Measurements from ENCODE around the gene UIMC1.
"Not testable (repeated sequence)": the region's sequence is repeated elsewhere in the genome, so short reads cannot be mapped to it uniquely, and the experiment has no call there.

UIMC1 gene

DNA sequence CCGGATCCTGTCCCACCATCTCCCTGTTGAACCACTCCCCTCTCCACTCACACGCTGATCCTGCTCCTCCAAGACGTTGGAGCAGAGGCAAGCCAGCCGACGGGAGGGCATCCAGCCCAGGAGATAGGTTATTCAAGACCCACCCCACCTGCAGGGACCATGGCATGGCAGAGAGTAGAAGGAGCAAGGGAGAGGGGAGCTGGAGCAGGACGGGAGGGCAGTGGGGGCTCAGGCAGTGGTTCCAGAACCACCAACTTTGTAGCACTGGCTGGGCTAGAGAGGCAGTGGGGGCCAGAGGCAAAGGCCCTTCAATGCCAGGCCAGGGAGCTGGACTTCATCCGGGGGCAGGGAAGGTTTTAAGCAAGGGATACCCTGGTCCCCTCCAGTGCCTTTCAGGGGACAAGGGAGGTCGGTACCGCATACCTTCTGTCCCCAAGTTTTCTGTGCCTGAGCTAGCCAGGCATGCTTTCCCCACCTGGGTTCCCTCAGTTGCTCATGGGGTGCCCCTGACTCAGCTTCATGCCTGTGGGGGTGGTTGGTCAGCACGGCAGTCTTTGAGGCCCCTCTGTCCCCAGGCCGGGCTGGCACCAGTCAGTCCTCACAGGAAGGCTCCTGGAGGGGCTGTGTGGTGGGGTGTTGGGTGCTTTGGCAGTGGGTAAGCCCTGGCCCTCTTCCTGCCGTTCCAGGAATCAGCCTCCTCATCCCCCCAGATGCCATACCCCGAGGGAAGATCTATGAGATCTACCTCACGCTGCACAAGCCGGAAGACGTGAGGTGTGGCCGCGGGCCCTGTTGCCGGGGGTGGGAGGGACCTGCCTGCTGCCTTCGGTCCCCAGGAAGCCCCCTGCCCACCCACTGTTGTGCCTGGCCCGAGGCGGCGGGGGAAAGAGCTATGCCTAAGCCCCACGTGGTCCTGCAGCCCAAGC lies 129.8 kb downstream of the UIMC1 start:
- Histone ChIP-seq H3K27ac (no peak overlapping the region), H3K4me3 (no peak overlapping the region)

DNA sequence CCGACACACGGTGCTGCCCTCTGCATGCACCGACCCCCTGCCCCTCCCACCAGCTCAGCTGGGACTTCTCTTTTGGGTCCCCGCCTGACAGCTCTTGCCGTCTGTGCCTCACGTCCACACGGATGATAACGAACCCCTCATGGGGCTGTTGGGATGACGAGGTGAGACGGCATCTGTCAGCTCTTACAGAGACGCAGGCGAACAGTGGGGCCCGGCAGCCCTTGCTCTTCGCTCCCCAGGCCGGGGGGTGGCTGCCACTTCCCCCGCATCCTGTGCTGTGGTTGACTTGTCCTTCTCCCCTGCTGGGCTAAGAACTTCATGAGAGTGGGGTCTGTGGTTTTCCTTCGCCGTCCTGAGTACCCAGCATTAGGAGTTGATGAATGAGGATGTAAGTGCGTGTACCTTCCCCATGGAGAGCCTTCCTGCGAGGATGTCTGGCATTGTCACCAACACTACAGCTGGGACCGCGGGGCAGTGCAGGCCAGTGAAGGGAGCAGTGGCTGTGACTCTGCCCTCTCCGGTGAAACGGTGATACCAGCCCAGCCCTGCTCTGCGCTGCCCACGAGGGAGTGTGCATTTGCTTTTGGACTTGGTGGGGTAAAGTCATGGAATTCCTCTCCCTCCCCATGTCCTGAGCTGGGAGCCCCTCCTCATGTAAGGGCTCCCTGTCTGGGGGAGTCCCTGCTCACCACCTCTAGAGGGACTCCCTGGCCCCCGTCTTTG lies 130.6 kb downstream of the UIMC1 start:
- Histone ChIP-seq H3K4me3 (no peak overlapping the region), H3K27ac (no peak overlapping the region)

DNA sequence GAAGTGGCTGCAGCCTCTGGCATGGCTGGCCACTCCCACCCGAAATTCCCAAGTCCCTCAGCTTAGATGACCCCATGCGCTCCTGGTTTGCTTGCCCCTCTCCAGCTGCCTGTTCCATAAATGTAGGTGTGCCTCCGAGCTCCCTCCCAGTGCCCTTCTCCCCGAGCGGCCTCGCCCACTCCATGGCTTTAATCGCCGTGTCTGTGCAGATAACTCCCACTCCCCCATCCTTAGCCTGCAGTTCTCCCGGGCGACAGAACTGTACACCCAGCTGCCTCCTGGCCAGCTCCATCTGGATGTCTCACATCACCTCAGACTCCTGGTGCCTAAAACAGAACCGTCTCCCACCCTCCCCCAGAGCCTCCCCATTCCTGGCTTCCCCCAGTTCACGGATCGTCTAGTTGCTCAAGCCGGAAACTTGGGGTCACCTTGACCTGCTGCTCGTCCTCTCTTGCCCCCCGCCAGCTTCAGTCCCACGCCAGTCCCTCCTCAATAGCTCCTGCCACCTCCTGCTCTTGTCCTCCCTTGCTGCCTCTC lies 131.5 kb downstream of the UIMC1 start:
- H3K27ac ChIP-seq: no peak overlapping the region

DNA sequence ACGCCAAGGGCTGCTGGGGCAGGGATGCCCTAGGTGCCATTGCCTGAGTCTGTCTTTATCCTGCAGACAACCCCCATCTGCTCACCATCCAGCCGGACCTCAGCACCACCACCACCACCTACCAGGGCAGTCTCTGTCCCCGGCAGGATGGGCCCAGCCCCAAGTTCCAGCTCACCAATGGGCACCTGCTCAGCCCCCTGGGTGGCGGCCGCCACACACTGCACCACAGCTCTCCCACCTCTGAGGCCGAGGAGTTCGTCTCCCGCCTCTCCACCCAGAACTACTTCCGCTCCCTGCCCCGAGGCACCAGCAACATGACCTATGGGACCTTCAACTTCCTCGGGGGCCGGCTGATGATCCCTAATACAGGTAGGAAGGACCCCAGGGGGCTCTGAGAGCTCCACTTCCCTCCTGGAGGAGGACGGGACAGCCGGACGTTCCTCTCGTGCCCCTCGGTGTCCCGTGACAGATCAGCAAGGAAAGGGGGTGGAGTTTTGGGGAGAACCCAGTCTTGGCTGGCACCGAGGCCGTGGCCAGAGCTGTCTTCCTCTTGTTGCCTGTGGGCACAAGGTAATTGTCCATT lies 132.3 kb downstream of the UIMC1 start:
- H3K27ac ChIP-seq: no peak overlapping the region

More for the DNA sequence above, 131.5 kb downstream of the UIMC1 start:
- no peak overlapping the region for H3K4me3 ChIP-seq

DNA sequence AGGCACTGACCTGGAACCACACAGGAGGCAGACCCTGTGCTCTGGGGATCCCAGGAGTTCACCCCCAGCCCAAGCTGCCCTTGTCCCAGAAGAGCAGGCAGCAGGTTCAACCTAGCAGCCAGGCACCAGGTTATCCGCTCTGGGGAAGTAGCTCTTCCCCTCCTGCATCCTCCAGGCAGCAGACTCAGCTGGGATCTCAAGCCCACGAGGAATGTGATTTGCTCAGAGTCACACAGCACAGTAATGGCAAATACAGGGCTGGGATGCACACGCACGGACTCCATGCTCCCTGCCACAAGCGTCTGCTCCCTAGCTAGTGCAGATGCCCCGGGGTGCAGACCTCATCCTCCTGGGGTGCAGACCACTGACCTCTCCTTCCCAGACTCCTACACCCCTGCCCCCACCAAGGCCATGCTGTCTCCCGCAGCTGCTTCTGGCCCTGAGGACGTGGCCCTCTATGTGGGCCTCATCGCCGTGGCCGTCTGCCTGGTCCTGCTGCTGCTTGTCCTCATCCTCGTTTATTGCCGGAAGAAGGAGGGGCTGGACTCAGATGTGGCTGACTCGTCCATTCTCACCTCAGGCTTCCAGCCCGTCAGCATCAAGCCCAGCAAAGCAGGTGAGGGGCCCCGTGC lies 132.9 kb downstream of the UIMC1 start:
- Histone ChIP-seq H3K4me3 (no peak overlapping the region), H3K27ac (no peak overlapping the region)

More for the DNA sequence above, 132.3 kb downstream of the UIMC1 start:
- H3K4me3 ChIP-seq: no peak overlapping the region

DNA sequence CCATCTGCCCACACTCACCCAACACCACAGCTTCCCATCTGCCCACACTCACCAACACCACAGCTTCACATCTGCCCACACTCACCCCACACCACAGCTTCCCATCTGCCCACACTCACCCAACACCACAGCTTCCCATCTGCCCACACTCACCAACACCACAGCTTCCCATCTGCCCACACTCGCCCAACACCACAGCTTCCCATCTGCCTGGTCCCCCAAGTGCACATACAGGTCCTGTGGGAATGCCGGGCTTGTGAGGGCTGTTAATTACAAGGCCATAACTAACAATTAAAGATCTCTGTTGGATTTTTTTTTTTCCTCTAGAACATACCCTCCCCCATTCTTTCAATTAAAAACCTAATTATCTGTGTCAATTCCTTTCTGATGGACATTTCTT lies 133.6 kb downstream of the UIMC1 start:
- not testable (repeated sequence) for H3K4me3 ChIP-seq, H3K27ac ChIP-seq

DNA sequence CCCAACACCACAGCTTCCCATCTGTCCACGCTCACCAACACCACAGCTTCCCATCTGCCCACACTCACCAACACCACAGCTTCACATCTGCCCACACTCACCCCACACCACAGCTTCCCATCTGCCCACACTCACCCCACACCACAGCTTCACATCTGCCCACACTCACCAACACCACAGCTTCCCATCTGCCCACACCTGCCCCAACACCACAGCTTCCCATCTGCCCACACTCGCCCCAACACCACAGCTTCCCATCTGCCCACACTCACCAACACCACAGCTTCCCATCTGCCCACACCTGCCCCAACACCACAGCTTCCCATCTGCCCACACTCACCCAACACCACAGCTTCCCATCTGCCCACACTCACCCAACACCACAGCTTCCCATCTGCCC lies 134.0 kb downstream of the UIMC1 start:
- not testable (repeated sequence) for H3K27ac ChIP-seq, H3K4me3 ChIP-seq

DNA sequence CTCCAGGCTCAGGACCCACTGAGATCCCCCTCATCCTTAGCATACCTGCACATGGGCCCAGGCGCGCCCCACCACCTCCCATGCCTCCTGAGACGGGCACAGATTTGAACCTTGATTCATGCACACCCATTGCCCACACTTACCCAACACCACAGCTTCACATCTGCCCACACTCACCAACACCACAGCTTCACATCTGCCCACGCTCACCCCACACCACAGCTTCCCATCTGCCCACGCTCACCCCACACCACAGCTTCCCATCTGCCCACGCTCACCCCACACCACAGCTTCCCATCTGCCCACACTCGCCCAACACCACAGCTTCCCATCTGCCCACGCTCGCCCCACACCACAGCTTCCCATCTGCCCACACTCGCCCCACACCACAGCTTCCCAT lies 135.9 kb downstream of the UIMC1 start:
- not testable (repeated sequence) for H3K4me3 ChIP-seq, H3K27ac ChIP-seq

DNA sequence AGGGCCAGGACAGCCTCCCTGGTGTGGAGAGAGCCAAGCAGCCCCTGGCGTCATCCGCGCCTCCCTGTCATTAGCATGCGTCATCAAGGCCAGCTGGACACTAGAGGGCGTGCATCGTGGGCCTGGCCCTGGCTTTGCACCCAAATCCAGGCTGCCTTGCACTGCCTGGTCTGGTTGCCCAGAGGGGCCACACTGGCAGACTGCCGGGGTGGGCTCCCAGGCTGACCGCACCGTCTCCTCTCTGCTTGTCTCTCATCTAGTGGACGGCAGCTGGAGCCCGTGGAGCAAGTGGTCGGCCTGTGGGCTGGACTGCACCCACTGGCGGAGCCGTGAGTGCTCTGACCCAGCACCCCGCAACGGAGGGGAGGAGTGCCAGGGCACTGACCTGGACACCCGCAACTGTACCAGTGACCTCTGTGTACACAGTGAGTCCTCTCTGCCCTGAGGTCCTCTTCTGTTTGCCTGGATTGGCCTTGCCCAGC lies 136.4 kb downstream of the UIMC1 start:
- no peak overlapping the region for H3K27ac ChIP-seq
- no peak overlapping the region for H3K4me3 ChIP-seq

DNA sequence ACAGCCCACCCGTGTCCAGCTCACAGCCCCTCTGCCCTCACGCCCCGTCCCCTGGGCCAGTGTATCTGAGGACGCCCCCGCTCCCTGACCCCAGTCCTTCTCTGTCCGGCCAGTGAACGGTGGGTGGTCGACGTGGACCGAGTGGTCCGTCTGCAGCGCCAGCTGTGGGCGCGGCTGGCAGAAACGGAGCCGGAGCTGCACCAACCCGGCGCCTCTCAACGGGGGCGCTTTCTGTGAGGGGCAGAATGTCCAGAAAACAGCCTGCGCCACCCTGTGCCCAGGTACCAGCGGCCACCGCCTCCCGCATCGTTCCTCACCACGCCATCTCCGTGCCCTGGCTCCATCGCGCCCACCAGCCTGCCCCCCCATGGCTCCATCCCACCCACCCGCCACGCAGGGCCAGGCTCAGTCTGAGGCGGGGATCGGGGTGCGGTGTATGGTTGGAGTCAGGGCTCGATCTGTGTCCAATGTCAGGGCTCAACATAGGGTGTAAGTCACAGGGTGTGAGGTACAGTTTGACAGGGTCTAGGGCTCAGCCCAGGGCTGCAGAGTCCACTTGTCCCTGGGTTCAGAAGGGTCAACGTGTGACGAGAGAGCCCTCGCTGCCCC lies 137.0 kb downstream of the UIMC1 start:
- H3K4me3 ChIP-seq: no peak overlapping the region
- no peak overlapping the region for H3K27ac ChIP-seq

DNA sequence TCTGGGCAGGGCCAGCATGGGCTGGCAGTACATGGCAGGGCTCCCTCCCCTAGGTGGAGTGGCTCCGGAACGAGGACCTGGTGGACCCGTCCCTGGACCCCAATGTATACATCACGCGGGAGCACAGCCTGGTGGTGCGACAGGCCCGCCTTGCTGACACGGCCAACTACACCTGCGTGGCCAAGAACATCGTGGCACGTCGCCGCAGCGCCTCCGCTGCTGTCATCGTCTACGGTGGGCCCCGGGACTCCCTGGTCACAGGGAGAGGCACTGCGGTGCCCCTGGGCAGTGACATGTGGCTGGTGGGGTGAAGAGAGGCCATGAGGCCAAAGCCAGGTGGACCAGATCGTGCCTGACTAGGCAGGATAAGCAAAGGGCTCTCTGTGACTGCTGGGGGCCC lies 137.8 kb downstream of the UIMC1 start:
- Histone ChIP-seq H3K27ac (no peak overlapping the region), H3K4me3 (no peak overlapping the region)

DNA sequence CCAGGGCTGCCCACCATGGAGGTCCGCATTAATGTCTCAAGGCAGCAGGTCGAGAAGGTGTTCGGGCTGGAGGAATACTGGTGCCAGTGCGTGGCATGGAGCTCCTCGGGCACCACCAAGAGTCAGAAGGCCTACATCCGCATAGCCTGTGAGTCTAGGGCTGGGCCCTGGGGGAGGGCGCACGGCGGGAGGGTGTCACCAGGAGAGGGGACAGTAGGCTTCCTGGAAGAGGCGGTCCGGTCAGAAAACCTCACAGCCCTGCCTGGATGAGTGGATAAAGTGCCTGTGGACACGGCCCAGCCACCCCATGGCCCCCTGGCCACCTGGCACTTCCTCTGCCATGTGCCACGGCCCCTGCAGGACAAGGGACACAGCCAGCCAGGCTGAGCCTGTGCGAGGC lies 138.5 kb downstream of the UIMC1 start:
- Histone ChIP-seq H3K4me3 (no peak overlapping the region), H3K27ac (no peak overlapping the region)

DNA sequence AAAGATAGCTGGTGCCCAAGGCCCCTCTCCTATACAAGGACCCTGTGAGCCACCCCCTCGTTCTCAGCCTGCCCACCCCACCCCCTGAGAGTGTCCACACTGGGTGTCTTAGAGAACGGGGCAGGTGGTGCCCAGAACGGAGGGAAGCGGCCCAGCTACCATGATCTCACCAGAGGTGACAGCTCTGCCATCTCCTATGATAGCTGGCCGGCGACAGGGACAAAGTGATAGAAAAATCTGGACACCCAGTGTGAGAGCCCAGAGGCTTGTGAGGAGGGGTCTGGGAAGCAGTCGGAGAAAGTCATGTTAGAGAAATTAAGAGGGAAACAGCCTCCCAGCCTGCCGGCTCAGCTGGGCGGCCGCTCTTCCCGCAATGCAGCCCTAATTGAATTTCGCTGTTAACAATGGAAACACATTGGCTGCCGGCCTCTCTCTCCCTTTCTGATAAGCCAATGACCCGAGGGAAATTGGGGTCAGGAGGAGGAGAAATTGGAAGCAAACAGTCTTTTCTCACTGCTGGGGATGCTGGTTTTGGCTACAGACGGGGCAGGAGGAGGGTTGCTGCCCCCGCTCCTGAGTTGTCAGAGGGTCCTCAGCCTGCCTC lies 139.8 kb downstream of the UIMC1 start:
- no peak overlapping the region for H3K4me3 ChIP-seq
- no peak overlapping the region for H3K27ac ChIP-seq

DNA sequence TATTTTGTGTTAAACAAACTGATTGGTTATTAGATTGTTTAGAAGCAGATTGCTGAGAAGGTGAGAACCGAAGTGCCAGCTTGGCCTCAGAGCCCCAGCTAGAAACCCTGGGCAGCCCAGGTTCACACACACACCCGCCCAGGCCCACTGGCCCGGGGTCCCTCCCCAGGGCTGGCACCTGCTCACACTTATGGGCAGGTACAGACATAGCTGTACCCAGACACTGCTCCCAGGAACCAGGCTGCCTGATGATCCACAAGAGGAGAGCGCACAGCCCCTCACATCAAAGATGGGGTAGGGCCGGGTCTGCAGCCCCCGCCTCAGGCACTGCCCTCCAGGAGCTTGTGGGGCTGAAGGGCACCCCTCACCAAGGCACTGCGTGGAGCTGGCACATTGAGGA lies 140.6 kb downstream of the UIMC1 start:
- no peak overlapping the region for H3K27ac ChIP-seq

DNA sequence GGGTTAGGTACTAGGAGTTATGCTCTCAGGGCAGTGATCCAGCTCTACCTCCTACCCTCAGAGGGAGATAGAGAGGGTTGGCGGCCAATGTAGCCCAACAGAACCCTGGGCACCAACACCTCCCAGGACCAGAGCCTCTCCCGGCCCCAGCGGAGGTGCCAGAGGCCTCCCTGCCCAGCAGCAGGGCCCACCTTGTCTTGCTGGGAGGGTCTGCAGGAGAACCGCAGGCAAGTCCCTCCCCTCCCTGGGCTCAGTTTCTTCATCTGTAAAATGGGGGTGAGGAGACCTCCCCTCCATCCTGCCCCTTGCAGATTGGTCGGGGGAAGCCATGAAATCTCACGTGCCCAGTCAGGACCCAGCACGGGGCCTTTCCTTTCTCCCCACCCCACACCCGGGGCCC lies 141.8 kb downstream of the UIMC1 start:
- Histone ChIP-seq H3K4me3 (no peak overlapping the region), H3K27ac (no peak overlapping the region)

More for the DNA sequence above, 140.6 kb downstream of the UIMC1 start:
- H3K4me3 ChIP-seq: no peak overlapping the region

DNA sequence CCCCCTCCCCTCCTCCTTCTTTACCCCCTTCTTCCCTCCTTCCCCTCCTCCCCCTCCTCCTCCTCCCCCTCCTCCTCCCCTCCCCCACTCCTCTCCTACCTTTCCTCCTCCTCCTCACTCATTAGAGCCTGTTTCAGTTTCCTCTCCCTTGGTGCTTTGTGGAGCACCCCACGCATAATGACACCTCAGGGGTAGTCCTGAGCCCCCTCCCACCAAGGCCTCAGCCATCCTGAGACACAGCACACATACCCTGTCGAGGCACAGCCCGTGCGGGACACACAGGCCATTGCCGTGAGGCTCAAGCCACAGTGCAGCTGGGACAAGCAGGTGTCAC lies 142.8 kb downstream of the UIMC1 start:
- Histone ChIP-seq H3K27ac (no peak overlapping the region), H3K4me3 (no peak overlapping the region)

DNA sequence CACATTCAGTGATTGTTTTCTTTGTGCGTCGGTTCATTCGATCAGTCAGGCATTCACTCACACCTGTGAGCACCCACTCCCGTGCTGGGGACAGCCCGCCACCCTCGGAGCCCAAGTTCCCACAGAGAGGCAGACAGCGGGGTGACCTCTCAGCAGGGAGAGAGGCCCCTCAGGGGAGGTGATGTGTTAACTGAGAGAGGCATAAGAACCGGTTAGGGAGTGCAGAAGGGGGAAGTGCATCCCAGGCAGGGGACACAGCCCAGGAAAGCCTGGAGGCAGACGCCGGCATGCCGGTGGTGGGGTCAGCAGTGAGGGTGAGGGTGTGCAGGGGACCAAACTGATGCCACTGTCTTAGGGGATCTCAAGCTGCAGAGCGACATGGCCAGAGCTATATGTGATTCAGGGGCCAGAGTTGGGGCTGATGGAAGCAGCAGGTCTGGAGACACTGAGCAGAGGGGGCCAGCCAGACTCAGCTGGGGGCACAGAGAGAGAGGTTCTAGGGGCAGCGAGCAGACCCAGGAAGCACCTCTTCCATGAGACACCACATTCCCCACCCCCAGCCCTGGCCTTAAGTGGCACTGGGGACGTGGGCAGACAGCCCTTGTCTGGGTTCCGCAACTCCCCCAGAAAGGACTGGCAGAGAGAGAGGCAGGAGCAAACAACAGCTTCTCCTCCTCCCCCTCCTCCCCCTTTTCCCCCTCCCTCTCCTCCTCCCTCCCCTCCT lies 143.4 kb downstream of the UIMC1 start:
- H3K27ac ChIP-seq: no peak overlapping the region
- no peak overlapping the region for H3K4me3 ChIP-seq

DNA sequence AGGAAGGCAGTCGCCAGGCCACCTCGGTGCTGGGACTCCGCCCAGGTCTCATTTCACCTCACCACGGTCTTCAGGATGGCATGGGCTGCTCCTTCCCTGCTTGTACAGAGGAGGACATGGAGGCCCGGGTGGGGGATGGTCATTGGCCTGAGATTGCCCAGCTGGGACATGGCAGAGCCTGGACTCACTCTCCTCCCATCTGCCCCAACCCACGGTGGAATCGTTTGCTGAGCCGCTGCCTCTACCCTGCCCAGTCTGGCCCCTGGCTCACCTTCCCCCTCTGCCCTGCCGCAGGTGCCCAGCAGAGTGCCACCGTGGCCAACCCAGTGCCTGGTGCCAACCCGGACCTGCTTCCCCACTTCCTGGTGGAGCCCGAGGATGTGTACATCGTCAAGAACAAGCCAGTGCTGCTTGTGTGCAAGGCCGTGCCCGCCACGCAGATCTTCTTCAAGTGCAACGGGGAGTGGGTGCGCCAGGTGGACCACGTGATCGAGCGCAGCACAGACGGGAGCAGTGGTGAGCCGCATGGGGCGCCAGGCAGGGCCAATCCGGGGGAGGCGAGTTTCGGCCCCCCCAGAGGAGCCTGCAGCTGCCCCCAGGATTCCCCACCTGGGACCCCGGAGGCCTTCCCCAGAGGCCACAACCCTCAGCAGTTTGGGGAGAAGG lies 144.1 kb downstream of the UIMC1 start:
- Histone ChIP-seq H3K4me3 (no peak overlapping the region), H3K27ac (no peak overlapping the region)
